OCI-LY3 (cell line): ENCODE measurements around the gene ASH1L.
"Not testable (repeated sequence)": the region's sequence is repeated elsewhere in the genome, so short reads cannot be mapped to it uniquely, and the experiment has no call there.

Experiments used
- H2AFZ ChIP-seq: fragments of 200-600, 300-600 bp; shearing (Covaris generic); 2 replicates; pipeline ENCODE4 v1.6.0; 2014; ENCODE audit warnings: antibody characterized with exemption, low read depth, low read length
- H3K27ac ChIP-seq: fragments of 200-600, 300-600 bp; sonication (generic); 2 replicates; pipeline ENCODE4 v1.5.1; 2014; ENCODE audit warnings: mild to moderate bottlenecking, low read length, moderate library complexity, mixed read lengths
- H3K27me3 ChIP-seq: fragments of 200-600, 300-600 bp; sonication (generic); 2 replicates; pipeline ENCODE4 v1.6.1; 2014; ENCODE audit warnings: low read depth, low read length, mixed read lengths
- H3K36me3 ChIP-seq: fragments of 200-600, 300-600 bp; sonication (generic); replicated peaks from 2 replicates; pipeline ENCODE3; 2014; ENCODE audit warnings: low read depth, low read length, mixed read lengths
- H3K4me1 ChIP-seq: fragments of 300-600, 200-600 bp; sonication (generic); 2 replicates; pipeline ENCODE4 v1.6.1; 2014; ENCODE audit warnings: low read length, mixed read lengths
- H3K4me2 ChIP-seq: fragments of 200-600, 300-600 bp; sonication (generic); 2 replicates; pipeline ENCODE4 v1.6.1; 2014; ENCODE audit warnings: low read length, mixed read lengths
- H3K4me3 ChIP-seq: fragments of 300-600, 200-600 bp; sonication (generic); 2 replicates; pipeline ENCODE4 v1.5.1; 2014; ENCODE audit warnings: antibody characterized with exemption, mild to moderate bottlenecking, low read length, moderate library complexity
- H3K79me2 ChIP-seq: fragments of 300-600, 200-600 bp; shearing (Covaris generic); 2 replicates; pipeline ENCODE4 v1.6.1; 2014; ENCODE audit warnings: mild to moderate bottlenecking, low read length, mixed read lengths
- H3K9ac ChIP-seq: fragments of 300-600, 200-600 bp; shearing (Covaris generic); 2 replicates; pipeline ENCODE4 v1.6.0; 2014; ENCODE audit warnings: mild to moderate bottlenecking, low read length, moderate library complexity
- H3K9me3 ChIP-seq: fragments of 200-600, 300-600 bp; shearing (Covaris generic); 2 replicates; pipeline ENCODE4 v1.6.1; 2014; ENCODE audit warnings: low read length, mixed read lengths; ENCODE audit not compliant: insufficient read depth
- H4K20me1 ChIP-seq: fragments of 200-600, 300-600 bp; sonication (generic); 2 replicates; pipeline ENCODE4 v1.6.1; 2016; ENCODE audit warnings: low read length, mixed read lengths; ENCODE audit not compliant: insufficient read depth
- CTCF ChIP-seq: fragments of 200-600, 300-600 bp; sonication (generic); IDR thresholded peaks from 2 replicates; pipeline ENCODE4 v1.5.1; 2014; ENCODE audit warnings: antibody characterized with exemption, low read length, low read depth
- EZH2phosphoT487 ChIP-seq: fragments of 200-600 bp; shearing (Covaris generic); IDR thresholded peaks from 2 replicates; pipeline ENCODE4 v1.6.1; 2018; ENCODE audit warnings: antibody characterized with exemption, mixed run types, low read depth

Gene ASH1L

GRCh38 chr1:155437405-155437804 is 125.2 kb downstream of the ASH1L start:
- H3K4me3 ChIP-seq, result no peak overlapping the region
- H3K4me1 ChIP-seq, result peaks cover 5% of the 10 kb centered on the region; the same call in 1 of the 2 replicates
- H3K36me3 ChIP-seq, result peaks cover 22% of the 10 kb centered on the region
- H3K79me2 ChIP-seq, result no peaks in the 10 kb centered on the region; the same call in 1 of the 2 replicates
- H3K4me2 ChIP-seq, result no peak overlapping the region
- H3K9me3 ChIP-seq, result no peaks in the 10 kb centered on the region
- no peaks in the 10 kb centered on the region for H3K27me3 ChIP-seq
- TF ChIP-seq EZH2phosphoT487 (no peak), CTCF (no peak)
- no peak overlapping the region for H3K27ac ChIP-seq
- H4K20me1 ChIP-seq, result no peaks in the 10 kb centered on the region; the same call in 1 of the 2 replicates
- no peak overlapping the region for H3K9ac ChIP-seq
- H2AFZ ChIP-seq, result no peak overlapping the region

- peaks cover 10% of the 10 kb centered on the region for H3K79me2 ChIP-seq
- not testable (repeated sequence) for H3K27ac ChIP-seq
These were observed 128.7 kb downstream of the ASH1L start for GRCh38 chr1:155433831-155434389.

GRCh38 chr1:155433128-155433830 is 129.3 kb downstream of the ASH1L start:
- not testable (repeated sequence) for H3K4me3 ChIP-seq, H3K27ac ChIP-seq, H3K9me3 ChIP-seq, H3K4me1 ChIP-seq, H3K4me2 ChIP-seq, H3K9ac ChIP-seq, H4K20me1 ChIP-seq, H2AFZ ChIP-seq, H3K27me3 ChIP-seq
- peaks cover 23% of the 10 kb centered on the region for H3K36me3 ChIP-seq
- H3K79me2 ChIP-seq, result peaks cover 10% of the 10 kb centered on the region

More at GRCh38 chr1:155433831-155434389, 128.7 kb downstream of the ASH1L start:
- not testable (repeated sequence) for H3K9ac ChIP-seq, H4K20me1 ChIP-seq, H3K4me3 ChIP-seq, H2AFZ ChIP-seq, H3K9me3 ChIP-seq, H3K27me3 ChIP-seq, H3K4me1 ChIP-seq, H3K4me2 ChIP-seq
- H3K36me3 ChIP-seq, result peaks cover 30% of the 10 kb centered on the region

- Histone ChIP-seq H4K20me1 (no peaks in the 10 kb centered on the region), H3K27me3 (no peaks in the 10 kb centered on the region), H3K4me1 (no peaks in the 10 kb centered on the region), H3K9ac (no peak overlapping the region), H3K4me2 (no peak overlapping the region), H3K9me3 (no peaks in the 10 kb centered on the region), H3K27ac (no peak overlapping the region), H3K4me3 (no peak overlapping the region), H3K36me3 (peaks cover 2% of the 10 kb centered on the region), H3K79me2 (peaks cover 1% of the 10 kb centered on the region; the same call in 1 of the 2 replicates), H2AFZ (no peak overlapping the region)
- TF ChIP-seq EZH2phosphoT487, result no peak
- no peak for TF ChIP-seq CTCF
These were observed 138.5 kb downstream of the ASH1L start for GRCh38 chr1:155424091-155424490.

- H3K4me1 ChIP-seq, result no peaks in the 10 kb centered on the region
- TF ChIP-seq CTCF (no peak), EZH2phosphoT487 (no peak)
- H2AFZ ChIP-seq, result no peak overlapping the region
- H4K20me1 ChIP-seq, result no peaks in the 10 kb centered on the region
- no peak overlapping the region for H3K4me2 ChIP-seq
- H3K4me3 ChIP-seq, result no peak overlapping the region
- H3K27me3 ChIP-seq, result no peaks in the 10 kb centered on the region
- no peak overlapping the region for H3K9ac ChIP-seq
- 0 out of 2 replicates have a peak, but pooled peaks cover 3% of the 10 kb centered on the region for H3K79me2 ChIP-seq
- H3K27ac ChIP-seq, result no peak overlapping the region
- peaks cover 2% of the 10 kb centered on the region for H3K36me3 ChIP-seq
- H3K9me3 ChIP-seq, result no peaks in the 10 kb centered on the region
These were observed 141.8 kb downstream of the ASH1L start for GRCh38 chr1:155420788-155421187.

GRCh38 chr1:155411840-155412239 is 150.8 kb downstream of the ASH1L start:
- not testable (repeated sequence) for H3K9me3 ChIP-seq, H3K4me2 ChIP-seq, H3K4me3 ChIP-seq, H3K79me2 ChIP-seq, H3K27me3 ChIP-seq, H3K9ac ChIP-seq, H3K4me1 ChIP-seq, H4K20me1 ChIP-seq, H2AFZ ChIP-seq, H3K27ac ChIP-seq
- H3K36me3 ChIP-seq, result peaks cover 22% of the 10 kb centered on the region
